Measurements from ENCODE around the gene ANO7. TPM values are rescaled to one million over a fixed set of nuclear protein-coding genes. Genes with fewer than 3 reads are reported as not detected.

ANO7 gene
- total RNA-seq, 2 donors from 2014 or later = 0.99 to 1.6 TPM

GRCh38 chr2:241213041-241213440 lies 24.6 kb downstream of the ANO7 start:
- ATAC-seq (no peak), DNase-seq (no peak)
- no peak for TF ChIP-seq POLR2A (IDR thresholded peaks at IDR 0.05)
- TF ChIP-seq CTCF (IDR thresholded peaks at IDR 0.05) = no peak
- no peak overlapping the region for H3K27ac ChIP-seq
- 80 to 90% methylated on average over 4 to 13 of the region's 13 CpGs for WGBS, 2 donors
- H3K27me3 ChIP-seq = no peaks in the 10 kb centered on the region
- H3K36me3 ChIP-seq (replicated peaks in 1 of 2; ENCODE audit: insufficient read depth in 1 of 2, low read depth in 2 of 2) = no peaks in the 10 kb centered on the region
- peaks cover 5% of the 10 kb centered on the region for H3K4me1 ChIP-seq
- intact Hi-C loops (cut with DNase I) = no loop called here
- H3K9me3 ChIP-seq = no peaks in the 10 kb centered on the region
- no peak overlapping the region for H3K4me3 ChIP-seq

- Histone ChIP-seq H3K9me3 (no peaks in the 10 kb centered on the region), H3K4me3 (no peak overlapping the region), H3K36me3 (replicated peaks in 1 of 2; ENCODE audit: insufficient read depth in 1 of 2, low read depth in 2 of 2) (no peaks in the 10 kb centered on the region), H3K4me1 (peaks cover 7% of the 10 kb centered on the region), H3K27ac (no peak overlapping the region), H3K27me3 (no peaks in the 10 kb centered on the region)
- TF ChIP-seq CTCF (IDR thresholded peaks at IDR 0.05) = no peak
- no peak for TF ChIP-seq POLR2A (IDR thresholded peaks at IDR 0.05)
- WGBS, 2 donors = 74 to 85% methylated on average over 3 to 7 of the region's 7 CpGs
- intact Hi-C loops (cut with DNase I) = no loop called here
- ATAC-seq (no peak), DNase-seq (no peak)
Measured at GRCh38 chr2:241213567-241213966, 25.1 kb downstream of the ANO7 start.

GRCh38 chr2:241214209-241214608 lies 25.7 kb downstream of the ANO7 start:
- DNase-seq = no peak
- no peaks in the 10 kb centered on the region for H3K36me3 ChIP-seq (replicated peaks in 1 of 2; ENCODE audit: insufficient read depth in 1 of 2, low read depth in 2 of 2)
- no peaks in the 10 kb centered on the region for H3K9me3 ChIP-seq
- intact Hi-C loops (cut with DNase I) = no loop called here
- TF ChIP-seq CTCF (IDR thresholded peaks at IDR 0.05) = no peak
- H3K27me3 ChIP-seq = no peaks in the 10 kb centered on the region
- whole genome bisulfite sequencing, 2 donors = 64 to 75% methylated on average over 10 of the region's 10 CpGs
- H3K4me1 ChIP-seq = peaks cover 14% of the 10 kb centered on the region
- ATAC-seq = no peak
- H3K27ac ChIP-seq = no peak overlapping the region
- no peak overlapping the region for H3K4me3 ChIP-seq

- Histone ChIP-seq H3K27ac (no peak overlapping the region), H3K4me3 (no peak overlapping the region), H3K36me3 (replicated peaks in 1 of 2; ENCODE audit: insufficient read depth in 1 of 2, low read depth in 2 of 2) (no peaks in the 10 kb centered on the region), H3K4me1 (peaks cover 17% of the 10 kb centered on the region), H3K27me3 (no peaks in the 10 kb centered on the region), H3K9me3 (no peaks in the 10 kb centered on the region)
- 73 to 88% methylated on average over 2 to 12 of the region's 12 CpGs for WGBS, 2 donors
- intact Hi-C loops (cut with DNase I) = no loop called here
- no peak for DNase-seq
- no peak for ATAC-seq
- TF ChIP-seq POLR2A (IDR thresholded peaks at IDR 0.05) = no peak
- TF ChIP-seq CTCF (IDR thresholded peaks at IDR 0.05) = no peak
Measured at GRCh38 chr2:241214766-241215165, 26.3 kb downstream of the ANO7 start.

GRCh38 chr2:241215421-241215820 lies 26.9 kb downstream of the ANO7 start:
- Histone ChIP-seq H3K4me3 (no peak overlapping the region), H3K36me3 (replicated peaks in 1 of 2; ENCODE audit: insufficient read depth in 1 of 2, low read depth in 2 of 2) (no peaks in the 10 kb centered on the region), H3K4me1 (peaks cover 17% of the 10 kb centered on the region), H3K27ac (no peak overlapping the region), H3K9me3 (no peaks in the 10 kb centered on the region), H3K27me3 (no peaks in the 10 kb centered on the region)
- no peak for DNase-seq
- no peak for ATAC-seq
- intact Hi-C loops (cut with DNase I) = no loop called here
- TF ChIP-seq CTCF (IDR thresholded peaks at IDR 0.05) (no peak), POLR2A (IDR thresholded peaks at IDR 0.05) (no peak)
- 54 to 57% methylated on average over 4 to 9 of the region's 9 CpGs for WGBS, 2 donors
